Amygdala (tissue), 56 donors: ENCODE data around the gene FBXO21.
A peak's percentile ranks its signal among the peaks of the same experiment; 100 is the strongest.
"Not testable (repeated sequence)": the region's sequence is repeated elsewhere in the genome, so short reads cannot be mapped to it uniquely, and the experiment has no call there.

Experiments used
- DNase-seq, 56 donors: peaks; one replicate each; lab custom pipeline; 2025; lab: John Stamatoyannopoulos, UW

The FBXO21 gene

GRCh38 chr12:117202556-117202955, 12.3 kb upstream of the FBXO21 start:
- no peak for DNase-seq

DNA sequence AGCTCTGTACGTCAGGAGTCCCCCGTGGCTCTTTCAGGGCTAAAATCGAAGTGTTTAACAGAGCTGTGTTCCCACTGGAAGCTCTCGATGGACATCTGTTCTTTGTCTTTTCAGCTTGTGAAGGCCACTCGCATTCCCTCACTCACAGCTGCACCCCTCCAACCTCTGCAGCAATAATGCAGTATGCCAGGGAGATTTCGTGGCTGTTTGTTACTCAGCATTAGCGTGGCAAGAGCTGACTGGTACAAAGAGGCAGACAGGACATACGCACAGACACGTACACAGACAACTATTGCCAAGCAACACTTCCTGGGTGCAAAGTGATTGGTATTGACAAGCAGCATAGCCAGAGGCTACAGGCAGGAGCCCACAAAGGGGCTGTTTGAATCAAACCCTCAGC, 11.8 kb upstream of the FBXO21 start:
- no peak for DNase-seq

- DNase-seq = not testable (repeated sequence)
Measured at GRCh38 chr12:117199956-117200744, 9.9 kb upstream of the FBXO21 start.

DNA sequence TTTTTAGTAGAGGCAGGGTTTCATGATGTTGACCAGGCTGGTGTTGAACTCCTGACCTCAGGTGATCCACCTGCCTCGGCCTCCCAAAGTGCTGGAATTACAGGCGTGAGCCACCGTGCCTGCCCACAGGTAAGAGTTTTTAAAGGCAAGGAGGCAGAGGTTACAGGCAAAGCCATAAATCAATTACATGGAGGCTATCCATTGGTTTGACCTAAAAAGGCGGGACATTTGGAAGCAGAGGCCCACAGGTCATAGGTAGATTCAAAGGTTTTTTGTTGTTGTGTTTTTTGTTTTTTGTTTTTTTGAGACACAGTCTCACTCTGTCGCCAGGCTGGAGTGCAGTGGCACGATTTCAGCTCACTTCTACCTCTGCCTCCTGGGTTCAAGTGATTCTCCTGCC, 6.1 kb upstream of the FBXO21 start:
- not testable (repeated sequence) for DNase-seq

DNA sequence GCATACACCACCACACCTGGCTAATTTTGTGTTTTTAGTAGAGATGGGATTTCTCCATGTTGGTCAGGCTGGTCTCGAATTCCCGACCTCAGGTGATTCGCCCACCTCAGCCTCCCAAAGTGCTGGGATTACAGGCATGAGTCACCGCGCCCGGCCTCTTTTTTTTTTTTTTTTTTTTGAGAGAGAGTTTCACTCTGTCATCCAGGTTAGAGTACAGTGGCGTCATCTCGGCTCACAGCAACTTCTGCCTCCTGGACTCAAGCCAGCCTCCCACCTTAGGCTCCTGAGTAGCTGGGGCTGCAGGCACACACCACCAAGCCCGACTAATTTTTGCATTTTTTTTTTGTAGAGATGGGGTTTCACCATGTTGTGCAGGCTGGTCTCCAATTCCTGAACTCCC, 4.8 kb upstream of the FBXO21 start:
- peak in 1 of 56 donors; percentile 9 for DNase-seq

GRCh38 chr12:117193903-117194302, 3.6 kb upstream of the FBXO21 start:
- no peak for DNase-seq

DNA sequence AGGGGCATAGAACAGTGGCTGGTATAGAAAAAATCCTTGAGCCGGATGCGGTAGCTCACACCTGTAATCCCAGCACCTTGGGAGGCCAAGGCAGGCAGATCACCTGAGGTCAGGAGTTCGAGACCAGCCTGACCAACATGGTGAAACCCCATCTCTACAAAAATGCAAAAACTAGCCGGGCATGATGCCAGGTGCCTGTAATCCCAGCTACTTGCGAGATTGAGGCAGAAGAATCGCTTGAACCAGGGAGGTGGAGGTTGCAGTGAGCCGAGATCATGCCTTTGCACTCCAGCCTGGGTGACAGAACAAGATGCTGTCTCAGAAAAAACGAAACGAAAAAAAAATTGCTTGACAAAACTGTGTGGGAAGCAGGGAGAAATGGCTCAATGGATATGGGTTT, 2.3 kb upstream of the FBXO21 start:
- DNase-seq = not testable (repeated sequence)

DNA sequence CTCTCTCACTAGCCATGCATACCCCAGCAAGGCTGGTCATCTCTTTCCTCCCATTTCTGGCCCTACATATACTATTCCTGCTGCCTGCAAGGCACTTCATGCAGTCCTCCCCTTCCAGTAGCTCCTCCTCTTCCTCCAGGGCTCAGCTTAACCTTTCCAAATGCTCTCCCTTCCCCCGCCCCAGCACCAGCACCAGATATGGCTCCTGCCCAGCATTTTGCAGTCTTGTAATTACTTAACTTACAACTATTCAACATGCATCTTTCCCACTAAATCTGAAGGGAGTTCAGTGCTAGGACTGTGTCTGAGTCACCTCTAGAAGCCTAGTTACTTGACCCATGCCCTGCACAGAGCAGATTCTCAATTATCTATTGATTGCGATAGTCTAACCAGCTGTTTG, 1.8 kb upstream of the FBXO21 start:
- DNase-seq = no peak

- peak in 25 of 56 donors; percentile 13 to 58 (median 33) for DNase-seq
Measured at GRCh38 chr12:117189725-117190209, 503 bp downstream of the FBXO21 start.

DNA sequence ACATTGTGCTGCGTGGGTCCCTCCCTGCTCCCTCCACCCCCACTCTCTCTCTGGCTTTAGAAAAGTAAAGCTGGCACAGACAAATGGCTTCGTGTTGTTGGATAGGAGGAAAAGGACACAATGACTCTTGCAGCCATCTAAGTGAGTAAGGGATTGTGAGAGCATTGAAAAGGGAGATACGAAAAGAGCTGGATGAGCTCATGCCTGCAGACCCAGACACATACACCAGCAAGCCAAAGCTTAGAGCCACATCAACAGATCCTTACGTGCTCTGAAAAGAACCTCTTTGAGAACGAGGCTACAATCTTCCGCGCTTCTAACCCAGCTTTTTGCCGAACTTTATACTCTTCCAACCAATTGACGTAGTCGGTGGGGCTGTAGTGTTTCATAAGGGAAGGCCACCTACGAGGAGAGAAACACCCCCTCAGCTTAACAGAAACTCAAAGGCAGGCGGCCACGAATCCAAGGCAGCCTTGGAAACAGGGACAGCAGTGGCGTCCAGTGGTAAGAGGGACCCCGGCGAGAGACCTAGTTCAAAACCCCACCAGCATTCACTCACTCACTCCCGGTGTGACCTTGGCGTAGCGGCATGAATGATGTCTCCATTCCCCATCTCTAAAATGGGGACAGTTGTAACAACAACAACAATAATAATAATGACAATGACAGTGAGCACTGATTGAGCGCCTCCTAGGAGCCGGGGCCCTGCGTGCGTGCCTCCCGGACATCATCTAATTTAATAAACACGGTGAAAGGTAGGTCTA, 1.1 kb downstream of the FBXO21 start:
- peak in 36 of 56 donors; percentile 7 to 64 (median 38) for DNase-seq

DNA sequence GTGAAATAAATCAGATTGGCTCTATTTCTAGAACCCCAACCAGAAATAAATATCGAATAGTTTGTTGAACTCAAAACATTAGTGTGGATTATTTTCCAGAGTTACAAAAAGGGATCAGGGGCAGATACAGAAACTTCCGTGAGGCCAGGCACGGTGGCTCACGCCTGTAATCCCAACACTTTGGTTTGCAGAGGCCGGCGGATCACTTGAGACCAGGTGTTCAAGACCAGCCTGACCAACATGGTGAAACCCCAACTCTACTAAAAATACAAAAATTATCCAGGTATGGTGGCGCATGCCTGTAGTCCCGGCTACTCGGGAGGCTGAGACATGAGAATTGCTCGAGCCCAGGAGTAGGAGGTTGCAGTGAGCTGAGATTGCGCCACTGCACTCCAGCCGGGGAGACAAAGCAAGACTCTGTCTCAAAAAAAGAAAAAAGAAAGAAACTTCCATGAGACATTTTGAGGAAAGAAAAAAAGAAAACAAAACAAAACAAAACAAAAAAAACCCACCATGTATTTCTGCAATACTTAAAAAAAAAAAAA, 2.1 kb downstream of the FBXO21 start:
- peak in 2 of 56 donors; percentile 3 to 4 for DNase-seq

DNA sequence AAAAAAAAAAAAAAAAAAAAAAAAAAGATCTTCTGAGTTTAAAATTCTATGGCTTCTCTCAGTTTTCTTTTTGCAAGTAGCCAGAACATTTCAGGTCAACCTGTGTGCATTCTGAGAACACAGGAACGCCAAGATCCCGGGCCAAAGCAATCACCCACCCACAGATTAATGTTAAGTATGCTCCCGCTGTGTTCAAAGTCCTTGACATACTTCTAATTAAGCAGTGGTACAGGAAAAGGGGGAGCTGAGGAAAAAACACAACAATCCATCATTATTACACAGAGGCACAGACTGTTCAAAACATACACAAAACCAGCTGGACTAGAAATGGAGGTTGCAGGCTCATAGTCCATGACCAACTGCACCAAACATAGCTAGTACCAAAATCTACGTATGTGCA, 2.8 kb downstream of the FBXO21 start:
- no peak for DNase-seq

- DNase-seq = no peak
Measured at GRCh38 chr12:117182866-117183265, 7.4 kb downstream of the FBXO21 start.

DNA sequence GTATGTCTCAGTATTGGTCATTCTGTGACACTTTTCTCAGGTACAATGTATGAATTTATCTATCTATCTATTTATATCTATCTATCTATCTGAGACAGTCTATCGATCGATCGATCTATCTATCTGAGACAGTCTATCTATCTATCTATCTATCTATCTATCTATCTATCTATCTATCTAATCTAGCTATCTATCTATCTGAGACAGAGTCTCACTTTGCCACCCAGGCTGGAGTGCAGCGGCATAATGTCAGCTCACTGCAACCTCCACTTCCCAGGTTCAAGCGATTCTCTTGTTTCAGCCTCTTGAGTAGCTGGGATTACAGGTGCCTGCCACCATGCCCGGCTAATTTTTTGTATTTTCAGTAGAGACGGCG, 8.8 kb downstream of the FBXO21 start:
- not testable (repeated sequence) for DNase-seq

- no peak for DNase-seq
Measured at GRCh38 chr12:117180758-117181467, 9.4 kb downstream of the FBXO21 start.

GRCh38 chr12:117178745-117179144, 11.5 kb downstream of the FBXO21 start:
- DNase-seq = no peak

- DNase-seq = no peak
Measured at GRCh38 chr12:117178301-117178700, 12.0 kb downstream of the FBXO21 start.

DNA sequence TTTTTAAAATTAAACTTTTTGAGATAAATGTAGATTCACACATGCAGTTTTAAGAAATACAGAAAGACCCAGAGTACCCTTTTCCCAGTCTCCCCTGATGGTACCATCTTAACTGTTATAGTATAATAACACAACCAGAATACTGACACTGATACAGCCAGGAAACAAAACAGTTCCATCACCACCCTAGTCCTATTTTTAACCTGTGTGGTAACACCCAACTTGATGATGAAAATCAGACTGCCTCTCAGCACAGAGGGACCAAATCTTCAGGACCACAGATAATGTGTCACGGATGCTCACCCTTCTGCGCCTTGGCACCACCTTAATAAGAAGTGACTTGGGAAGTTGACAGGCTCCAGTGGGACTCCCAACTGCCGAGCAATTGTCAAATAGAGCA, 18.1 kb downstream of the FBXO21 start:
- DNase-seq = no peak

- DNase-seq = no peak
Measured at GRCh38 chr12:117171499-117172162, 18.6 kb downstream of the FBXO21 start.

DNA sequence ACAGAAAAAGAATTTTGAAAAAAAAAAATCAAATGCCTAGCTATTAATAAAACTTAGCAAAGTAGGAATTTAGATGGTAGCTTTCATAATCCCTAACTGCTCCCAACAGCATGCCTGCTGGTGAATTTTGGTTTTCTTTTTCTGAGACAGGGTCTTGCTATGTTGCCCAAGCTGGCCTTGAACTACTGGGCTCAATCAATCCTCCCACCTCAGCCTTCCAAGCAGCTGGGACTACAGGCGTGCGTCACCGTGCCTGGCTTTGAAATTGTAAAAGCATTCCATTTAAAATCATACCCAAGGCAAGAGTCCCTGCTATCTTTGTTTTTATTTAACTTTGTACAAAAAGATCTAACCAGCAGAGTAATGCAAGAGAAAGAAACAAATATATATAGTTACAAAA, 20.7 kb downstream of the FBXO21 start:
- no peak for DNase-seq
